ENCODE results near the gene GDF7.

GRCh38 chr2:20667531-20668401 lies 822 bp downstream of the GDF7 start:
- no peak for TF ChIP-seq CTCF (conservative IDR thresholded peaks at IDR 0.05; ENCODE audit: low read depth, low read length)
- no peak for TF ChIP-seq RAD21 (IDR thresholded peaks at IDR 0.05; ENCODE audit: low read length)
- no peak for TF ChIP-seq POLR2A (IDR thresholded peaks at IDR 0.05; ENCODE audit: low read depth, low read length)
- no peak for TF ChIP-seq SMC3 (IDR thresholded peaks at IDR 0.05; ENCODE audit: low read depth, low read length)

Data from IMR-90 (cell line).